GM19025 (cell line): ENCODE data around the gene MOB3C.
A peak's percentile ranks its signal among the peaks of the same experiment; 100 is the strongest.
"Not testable (repeated sequence)": the region's sequence is repeated elsewhere in the genome, so short reads cannot be mapped to it uniquely, and the experiment has no call there.

Experiments used
- ATAC-seq: cut with Tn5 transposase; IDR thresholded peaks from one replicate; pipeline ENCODE4 v1.9.1; 2021; ENCODE audit warnings: mild to moderate bottlenecking, low read depth, moderate library complexity; ENCODE audit not compliant: unreplicated experiment

The MOB3C gene

GRCh38 chr1:46616277-46617107, at the start of gene MOB3C:
TSS of gene MOB3C (minus strand) at chr1:46616811. CDS start at chr1:46613321, 3,490 bp downstream.
- peak; percentile 73 for ATAC-seq

GRCh38 chr1:46665983-46666382, 49.4 kb upstream of the MOB3C start:
- no peak for ATAC-seq

GRCh38 chr1:46662919-46663318, 46.3 kb upstream of the MOB3C start:
- not testable (repeated sequence) for ATAC-seq

GRCh38 chr1:46660116-46660515, 43.5 kb upstream of the MOB3C start:
- ATAC-seq, result peak; percentile 63

DNA sequence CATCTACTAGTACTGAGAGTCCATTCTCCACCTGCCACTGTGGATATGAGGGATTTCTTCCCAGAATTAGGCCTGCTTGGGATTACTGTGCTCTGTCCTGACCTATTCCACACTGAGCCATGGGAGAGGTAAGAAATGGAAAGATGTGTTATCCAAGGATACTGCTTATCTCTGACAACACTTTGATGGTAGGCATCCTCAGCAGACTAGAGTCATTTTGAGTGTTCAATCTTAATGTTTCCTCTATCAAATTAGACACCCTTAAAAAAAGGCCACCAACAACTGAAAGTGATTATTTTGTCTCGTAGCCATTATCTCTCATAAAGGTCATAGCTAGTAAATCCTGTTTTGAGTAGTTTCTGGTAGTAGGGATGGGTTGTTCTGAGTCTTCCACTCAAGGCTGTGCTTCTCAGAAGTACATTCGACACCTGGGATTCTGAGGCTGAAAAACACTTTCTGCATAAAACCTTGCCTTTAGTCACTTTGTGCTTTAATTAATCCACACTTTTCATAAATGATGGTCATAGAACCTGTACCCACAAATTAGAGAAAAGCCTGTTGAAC, 42.8 kb upstream of the MOB3C start:
- ATAC-seq, result no peak

DNA sequence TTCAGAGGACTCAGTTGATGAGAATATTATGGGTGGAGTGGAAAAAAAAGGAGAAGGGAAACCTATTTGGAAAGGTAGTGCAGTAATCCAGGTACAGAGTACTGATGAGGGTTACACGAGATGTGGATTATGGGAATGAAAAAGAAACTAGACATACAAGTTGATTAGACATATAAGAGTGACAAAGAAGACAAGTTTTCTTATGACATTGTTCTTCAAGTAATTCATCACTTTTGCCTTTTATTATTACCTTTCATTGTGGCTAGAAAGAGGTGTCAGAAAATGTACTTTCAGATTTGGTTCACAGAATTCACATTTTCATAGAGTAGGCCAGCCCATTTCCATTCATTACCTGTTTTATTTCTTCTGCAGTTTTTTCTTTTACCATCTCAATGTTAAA, 41.2 kb upstream of the MOB3C start:
- no peak for ATAC-seq

DNA sequence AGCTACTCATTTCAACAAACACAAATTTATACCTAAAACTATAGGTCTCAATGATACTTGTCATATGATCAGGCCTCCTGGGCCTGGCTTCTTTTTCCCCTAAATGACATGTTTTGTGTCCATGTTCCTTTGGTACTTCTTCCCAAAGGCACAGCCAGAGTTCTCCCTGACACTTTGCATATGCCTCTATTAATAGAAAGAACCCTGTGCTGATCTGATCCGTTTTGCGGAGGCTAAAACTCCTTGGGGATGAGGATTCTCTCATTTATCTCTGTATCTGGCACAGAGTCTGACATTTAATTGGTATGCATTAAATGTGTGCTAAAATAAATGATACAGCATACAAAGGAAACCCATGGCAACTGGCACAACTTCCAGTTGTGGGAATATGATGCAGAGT, 40.0 kb upstream of the MOB3C start:
- ATAC-seq, result no peak

- ATAC-seq, result no peak
These were observed 39.2 kb upstream of the MOB3C start for GRCh38 chr1:46655848-46656247.

- not testable (repeated sequence) for ATAC-seq
These were observed 38.1 kb upstream of the MOB3C start for GRCh38 chr1:46654698-46655097.

- no peak for ATAC-seq
These were observed 37.4 kb upstream of the MOB3C start for GRCh38 chr1:46654012-46654411.

DNA sequence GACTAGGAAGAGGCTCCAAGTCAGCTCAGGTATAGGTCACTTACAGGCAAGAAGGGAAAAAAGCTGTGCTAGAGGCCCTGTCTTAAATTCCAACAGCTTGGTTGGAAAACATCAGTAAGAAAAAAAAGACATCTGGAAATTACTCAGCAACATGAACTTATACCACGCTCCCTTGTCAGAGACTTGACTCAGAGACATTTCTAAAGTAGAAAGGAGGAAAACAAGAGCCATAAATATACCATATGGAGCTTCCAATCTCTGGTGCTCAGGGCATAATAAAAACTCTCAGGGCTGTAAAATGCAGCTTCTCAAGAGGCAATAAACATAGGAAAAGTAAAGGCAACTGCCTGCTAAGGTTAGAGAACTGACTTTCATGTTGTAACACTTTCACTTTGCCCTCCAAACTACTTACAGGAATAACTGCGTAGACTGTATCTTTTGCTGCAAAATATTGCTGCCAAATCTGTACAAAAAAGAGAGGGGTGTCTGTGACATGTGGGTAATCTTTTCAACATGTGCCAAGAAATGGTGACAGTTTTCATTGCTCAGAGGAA, 36.9 kb upstream of the MOB3C start:
- ATAC-seq, result no peak

DNA sequence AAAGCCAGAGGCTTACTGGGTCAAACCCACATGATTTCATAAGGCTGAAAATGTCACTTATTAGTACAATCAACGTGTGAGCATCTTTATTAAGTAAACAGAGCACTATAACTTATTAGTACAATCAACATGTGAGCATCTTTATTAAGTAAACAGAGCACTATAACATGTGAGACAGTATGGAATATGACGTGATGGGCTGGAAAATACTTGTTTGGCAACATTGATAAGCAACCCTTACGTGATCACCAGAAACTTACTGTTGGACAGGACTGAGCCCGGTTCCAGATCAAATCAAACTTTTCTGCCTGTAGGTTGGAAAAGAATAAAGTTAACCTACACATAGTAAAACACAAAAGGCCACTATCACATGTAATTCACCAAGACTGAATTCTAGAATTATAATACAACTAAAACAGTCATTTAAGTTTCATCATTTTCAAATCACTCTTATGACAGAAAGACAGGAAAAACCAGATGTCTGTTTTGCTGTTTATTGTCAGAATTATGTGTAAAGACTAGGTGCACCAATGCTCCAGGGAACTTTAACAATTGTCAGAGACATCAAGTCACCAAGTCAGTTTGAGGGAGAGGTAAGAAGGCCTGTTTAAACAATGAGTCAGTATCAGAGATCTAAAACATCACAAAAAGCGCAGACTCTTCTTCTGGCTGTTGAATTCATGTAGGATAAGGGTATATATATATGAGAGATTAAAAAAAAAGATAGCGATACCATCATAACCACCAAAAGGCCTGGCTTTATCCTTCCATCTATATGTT, 35.9 kb upstream of the MOB3C start:
- ATAC-seq, result no peak

GRCh38 chr1:46651152-46651551, 34.5 kb upstream of the MOB3C start:
- not testable (repeated sequence) for ATAC-seq

GRCh38 chr1:46650491-46650890, 33.9 kb upstream of the MOB3C start:
- no peak for ATAC-seq

GRCh38 chr1:46649764-46650163, 33.2 kb upstream of the MOB3C start:
- no peak for ATAC-seq

- no peak for ATAC-seq
These were observed 31.0 kb upstream of the MOB3C start for GRCh38 chr1:46647611-46648010.

GRCh38 chr1:46646844-46647243, 30.2 kb upstream of the MOB3C start:
- ATAC-seq, result no peak

DNA sequence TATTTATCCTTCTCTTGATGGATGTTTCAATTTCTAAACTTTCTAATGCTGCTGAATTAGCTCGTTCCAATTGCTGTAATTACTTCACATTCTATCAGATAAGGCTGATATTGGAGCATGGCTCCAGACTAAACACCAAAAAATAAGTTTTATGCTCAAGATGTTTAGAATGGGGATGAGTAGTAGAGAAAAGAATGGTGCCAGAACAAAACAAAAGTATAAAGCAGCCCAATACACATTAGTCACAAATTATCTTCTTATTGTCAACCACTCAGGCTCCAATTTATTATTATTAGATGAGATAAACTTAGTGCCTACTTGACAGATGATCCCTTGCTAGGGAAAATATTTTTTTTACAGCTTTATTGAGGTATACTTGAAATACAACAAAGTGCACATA, 29.7 kb upstream of the MOB3C start:
- ATAC-seq, result no peak

- no peak for ATAC-seq
These were observed 29.2 kb upstream of the MOB3C start for GRCh38 chr1:46645815-46646214.

DNA sequence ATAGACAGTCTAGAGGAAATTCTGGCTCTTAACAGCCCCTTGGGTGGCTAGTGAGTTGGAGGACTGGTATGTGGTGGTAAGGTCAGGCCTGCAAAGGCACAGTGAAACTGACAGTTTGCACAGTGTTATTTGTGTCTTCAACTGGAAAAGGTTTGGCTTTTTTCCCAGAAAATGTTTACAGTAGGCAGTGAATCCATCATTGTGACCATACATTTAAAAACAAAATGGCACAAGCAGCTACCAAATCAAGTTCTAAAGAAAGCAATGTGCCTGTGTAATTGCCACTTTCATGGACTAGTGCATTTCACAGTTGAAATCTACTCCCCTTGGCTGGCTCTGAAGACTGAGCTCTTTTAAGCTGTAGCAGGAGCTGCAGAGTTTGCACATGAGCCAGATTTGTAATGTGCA, 26.8 kb upstream of the MOB3C start:
- ATAC-seq, result no peak

GRCh38 chr1:46642115-46642680, 25.6 kb upstream of the MOB3C start:
- no peak for ATAC-seq
